Stimulated activated CD8-positive, alpha-beta memory T cell treated with anti-CD3 and anti-CD28 coated beads, Interleukin-15, amount 100 ng/mL, for 24 hours (primary cell): ENCODE data around the gene RNF111.
"Not testable (repeated sequence)": the region's sequence is repeated elsewhere in the genome, so short reads cannot be mapped to it uniquely, and the experiment has no call there.

Source experiments
- DNase-seq: peaks from one replicate; pipeline ENCODE4 v3.0.0-alpha.2; 2020; ENCODE audit warnings: low read depth

The RNF111 gene

DNA sequence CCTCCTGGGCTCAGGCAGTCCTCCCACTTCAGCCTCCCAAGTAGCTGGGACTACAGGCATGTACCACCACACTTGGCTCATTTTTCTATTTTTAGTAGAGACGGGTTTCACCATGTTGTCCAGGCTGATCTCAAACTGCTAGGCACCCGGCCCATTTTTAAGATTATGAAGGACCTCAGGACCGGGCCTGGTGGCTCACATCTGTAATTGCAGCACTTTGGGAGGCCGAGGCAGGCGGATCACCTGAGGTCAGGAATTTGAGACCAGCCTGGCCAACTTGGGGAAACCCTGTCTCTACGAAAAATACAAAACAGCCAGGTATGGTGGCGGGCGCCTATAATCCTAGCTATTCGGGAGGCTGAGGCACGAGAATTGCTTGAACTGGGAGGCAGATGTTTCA, 12.8 kb downstream of the RNF111 start:
- DNase-seq, result not testable (repeated sequence)

DNA sequence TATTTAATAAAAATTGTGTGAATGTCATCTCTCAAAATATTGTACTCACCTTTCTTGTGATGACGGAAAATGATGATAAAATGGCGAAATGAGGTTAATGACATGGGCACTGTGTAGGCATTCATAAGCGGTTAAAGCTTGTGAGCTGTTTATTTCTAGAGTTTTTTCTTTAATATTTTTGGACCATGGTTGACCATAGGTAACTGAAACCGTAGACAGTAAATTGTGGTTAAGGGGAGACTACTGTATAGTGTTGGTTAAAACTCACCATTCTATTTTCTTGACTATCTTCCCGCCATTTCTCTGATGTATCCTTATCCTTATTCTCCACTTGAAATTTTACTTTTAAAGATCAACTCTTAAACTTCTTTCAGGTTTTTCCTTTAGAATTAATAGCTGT, 14.5 kb downstream of the RNF111 start:
- DNase-seq, result no peak

DNA sequence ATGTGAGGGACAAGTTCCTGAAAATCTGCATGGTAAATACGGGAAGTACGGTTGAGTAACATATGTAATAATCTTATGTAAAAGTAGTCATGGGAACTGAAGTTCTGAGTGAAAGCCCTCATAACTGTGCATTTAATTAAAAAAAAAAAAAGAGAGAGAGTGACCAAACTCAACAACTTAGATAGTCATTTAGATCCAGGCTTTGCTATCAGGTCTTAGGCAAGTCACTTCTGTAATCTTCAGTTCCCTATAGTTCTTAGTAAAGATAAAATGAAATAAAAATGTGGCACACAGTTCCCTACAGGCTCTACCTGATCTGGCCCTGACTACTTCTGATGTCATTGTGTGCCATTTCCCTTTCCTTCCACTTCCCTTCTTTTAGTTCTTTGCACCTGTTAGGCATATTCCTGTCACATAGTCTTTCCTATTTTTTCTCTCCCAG, 15.0 kb downstream of the RNF111 start:
- DNase-seq, result no peak

GRCh38 chr15:59005579-59005978, 18.1 kb downstream of the RNF111 start:
- no peak for DNase-seq

DNA sequence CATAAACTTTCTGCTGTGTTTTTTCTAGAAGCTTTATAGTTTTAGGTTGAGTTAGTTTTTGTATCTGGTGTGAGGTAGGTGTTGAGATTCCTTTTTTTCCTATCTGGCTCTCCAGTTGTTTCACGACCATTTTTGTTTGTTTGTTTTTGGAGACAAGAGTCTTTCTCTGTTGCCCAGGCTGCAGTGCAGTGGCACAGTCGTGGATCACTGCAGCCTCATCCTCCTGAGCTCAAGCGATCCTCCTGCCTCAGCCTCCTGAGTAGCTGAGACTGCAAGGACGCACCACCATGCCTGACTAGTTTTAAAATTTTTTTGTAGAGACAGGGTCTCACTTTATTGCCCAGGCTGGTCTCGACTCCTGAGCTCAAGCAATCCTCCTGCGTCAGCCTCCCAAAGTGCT, 20.6 kb downstream of the RNF111 start:
- no peak for DNase-seq

DNA sequence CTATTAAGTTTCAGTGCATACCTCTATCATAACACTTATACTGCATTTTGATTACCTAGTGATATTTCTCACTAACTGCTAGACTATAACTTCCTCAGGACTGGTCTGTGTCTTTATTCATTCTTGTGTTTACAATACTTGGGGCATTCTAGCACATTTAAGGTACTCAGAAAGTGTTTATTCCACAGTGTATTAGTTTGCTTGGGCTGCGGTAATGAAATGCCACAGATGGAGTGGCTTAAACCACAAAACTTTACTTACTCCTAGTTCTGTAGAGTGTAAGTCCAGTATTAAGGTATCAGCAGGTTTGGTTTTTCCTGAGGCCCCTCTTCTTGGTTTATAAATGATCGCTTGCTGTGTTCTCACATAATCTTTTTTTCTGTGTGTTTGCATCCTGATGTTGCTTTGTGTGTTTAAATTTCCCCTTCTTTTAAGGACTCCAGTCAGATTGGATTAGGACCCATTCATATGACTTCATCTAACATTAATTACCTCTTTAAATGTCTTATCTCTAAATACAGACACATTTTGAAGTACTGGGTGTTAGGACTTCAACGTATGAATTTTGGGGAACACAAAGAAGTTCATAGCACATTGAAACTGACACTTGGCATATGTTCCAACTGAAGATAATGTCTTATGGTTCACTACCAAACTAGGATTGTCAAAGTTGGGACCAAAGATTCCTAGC, 23.9 kb downstream of the RNF111 start:
- DNase-seq, result no peak

GRCh38 chr15:59013246-59013873, 25.9 kb downstream of the RNF111 start:
- DNase-seq, result no peak

GRCh38 chr15:59014068-59014467, 26.6 kb downstream of the RNF111 start:
- no peak for DNase-seq

DNA sequence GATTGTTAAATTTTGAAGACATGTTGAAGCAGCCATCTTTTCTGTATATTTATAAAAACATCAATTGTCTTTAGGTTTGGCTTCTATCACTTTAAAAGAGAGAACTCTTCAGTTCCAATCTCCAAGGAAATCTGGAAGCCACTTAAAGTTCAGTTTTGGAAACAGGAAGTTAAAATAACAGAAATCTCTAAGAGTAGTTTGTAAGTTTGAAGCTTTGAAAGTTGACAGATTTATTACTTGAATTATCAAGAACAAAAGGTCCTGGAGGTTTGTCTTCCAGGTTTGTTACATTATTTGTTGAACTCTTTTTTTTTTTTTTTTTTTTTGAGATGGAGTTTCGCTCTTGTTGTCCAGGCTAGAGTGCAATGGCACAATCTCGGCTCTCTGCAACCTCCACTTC, 30.0 kb downstream of the RNF111 start:
- DNase-seq, result no peak

DNA sequence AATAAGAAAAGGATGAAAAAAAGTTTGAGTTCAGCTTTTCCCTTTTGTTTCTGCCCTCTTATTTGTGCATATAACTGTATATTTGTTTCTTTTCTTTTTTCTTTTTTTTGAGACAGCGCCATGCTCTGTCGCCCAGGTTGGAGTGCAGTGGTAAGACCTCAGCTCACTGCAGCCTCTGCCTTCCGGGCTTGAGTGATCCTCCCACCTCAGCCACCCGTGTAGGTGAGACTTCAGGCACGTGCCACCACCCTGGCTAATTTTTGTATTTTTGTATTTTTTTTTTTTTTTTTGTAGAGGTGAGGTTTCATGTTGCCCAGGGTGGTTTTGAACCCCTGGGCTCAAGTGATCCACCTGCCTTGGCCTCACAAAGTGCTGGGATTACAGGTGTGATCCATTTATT, 31.4 kb downstream of the RNF111 start:
- DNase-seq, result no peak

DNA sequence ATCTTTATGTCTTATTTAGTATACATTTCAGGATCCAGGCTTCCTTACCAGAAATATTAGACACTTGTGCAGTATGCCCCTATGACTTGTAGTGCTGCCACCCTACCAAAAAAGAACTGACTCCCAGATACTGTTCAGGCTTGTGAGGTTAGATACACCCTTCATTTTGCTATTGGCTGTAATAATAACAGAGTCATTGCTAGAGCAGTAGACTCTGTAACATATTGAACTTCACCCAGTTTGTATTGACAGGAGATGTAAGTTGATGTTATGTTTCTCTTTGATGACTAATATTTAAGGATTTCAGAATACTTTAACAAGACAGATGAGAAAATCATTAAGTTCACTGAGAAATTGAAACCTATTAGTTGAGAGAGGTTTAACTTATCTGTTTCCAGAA, 32.9 kb downstream of the RNF111 start:
- DNase-seq, result no peak

DNA sequence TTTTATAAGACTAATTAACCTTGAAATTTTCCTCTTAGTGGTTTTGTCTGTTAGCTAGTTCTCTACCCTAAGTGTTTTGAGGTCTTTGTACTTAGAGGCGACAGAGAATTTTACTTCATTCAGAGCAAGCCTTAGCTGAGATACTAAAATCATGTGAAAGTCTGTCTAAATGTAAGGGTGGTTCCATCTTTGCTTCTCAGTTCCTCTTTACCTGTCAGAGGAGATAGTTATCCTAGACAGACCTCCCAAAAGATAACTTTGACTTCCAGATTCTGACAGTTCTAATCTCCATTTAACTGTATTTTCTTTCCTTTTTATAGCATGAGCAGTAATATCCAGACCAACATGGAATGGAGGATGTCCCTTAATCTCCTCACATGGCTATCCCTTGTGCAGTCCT, 34.7 kb downstream of the RNF111 start:
- DNase-seq, result no peak

DNA sequence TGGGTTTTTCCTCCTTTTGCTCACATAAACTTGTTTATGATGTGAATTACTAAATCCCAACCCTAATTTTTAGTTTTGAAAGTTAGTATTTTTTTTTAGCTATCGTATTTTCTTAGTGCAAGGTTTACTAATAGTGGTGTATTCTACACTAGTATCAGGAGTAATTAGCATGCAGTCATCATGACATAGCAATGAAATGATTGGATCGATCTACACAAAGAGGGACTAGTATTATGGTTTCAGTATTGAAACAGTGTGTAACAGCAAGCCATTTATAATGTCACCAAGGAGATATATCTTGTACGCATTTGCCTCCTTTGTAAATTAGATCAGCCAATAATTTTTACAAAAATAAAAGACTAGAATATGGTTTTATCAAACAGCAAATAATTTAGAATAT, 38.7 kb downstream of the RNF111 start:
- no peak for DNase-seq

GRCh38 chr15:59028387-59028955, 41.0 kb downstream of the RNF111 start:
- no peak for DNase-seq

DNA sequence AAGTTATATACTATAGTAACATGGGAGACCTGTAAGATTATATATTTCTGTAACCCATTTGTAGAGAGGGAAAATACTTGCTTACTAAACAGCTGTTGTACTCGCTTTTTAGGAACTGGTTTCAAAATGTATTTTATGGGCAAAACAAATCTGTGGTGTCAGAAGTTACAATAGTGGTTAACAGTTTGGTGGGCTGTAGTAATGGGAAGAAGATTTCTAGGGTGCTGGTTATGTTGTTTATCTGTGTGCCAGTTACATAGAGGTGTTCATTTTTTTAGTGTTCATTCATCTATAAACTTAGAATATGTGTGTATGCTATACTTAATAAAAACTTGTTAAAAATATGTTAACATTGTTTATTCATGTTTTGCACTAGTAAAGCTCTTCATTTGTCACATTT, 42.1 kb downstream of the RNF111 start:
- no peak for DNase-seq

GRCh38 chr15:59035201-59035600, 47.7 kb downstream of the RNF111 start:
- DNase-seq, result no peak

DNA sequence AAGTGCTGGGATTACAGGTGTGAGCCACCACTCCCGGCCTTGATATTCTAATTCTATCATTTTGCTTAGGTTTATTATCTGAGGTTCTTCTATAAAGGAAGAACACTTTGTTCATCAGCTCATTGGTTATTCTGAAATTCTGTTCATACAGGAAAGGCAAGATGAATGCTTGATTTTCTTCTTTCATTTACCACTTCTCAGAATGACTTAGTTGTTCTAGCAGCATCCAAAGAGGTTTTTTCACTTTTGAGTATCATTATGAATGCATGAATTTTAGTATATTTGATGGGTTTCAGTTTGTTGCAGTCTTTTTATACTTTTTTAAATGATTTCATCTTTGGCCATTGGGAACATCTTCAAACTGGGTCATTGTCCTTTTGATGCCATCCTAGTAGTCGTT, 51.8 kb downstream of the RNF111 start:
- DNase-seq, result no peak

GRCh38 chr15:59042041-59042440, 54.6 kb downstream of the RNF111 start:
- no peak for DNase-seq

GRCh38 chr15:59048897-59049296, 61.4 kb downstream of the RNF111 start:
- no peak for DNase-seq

DNA sequence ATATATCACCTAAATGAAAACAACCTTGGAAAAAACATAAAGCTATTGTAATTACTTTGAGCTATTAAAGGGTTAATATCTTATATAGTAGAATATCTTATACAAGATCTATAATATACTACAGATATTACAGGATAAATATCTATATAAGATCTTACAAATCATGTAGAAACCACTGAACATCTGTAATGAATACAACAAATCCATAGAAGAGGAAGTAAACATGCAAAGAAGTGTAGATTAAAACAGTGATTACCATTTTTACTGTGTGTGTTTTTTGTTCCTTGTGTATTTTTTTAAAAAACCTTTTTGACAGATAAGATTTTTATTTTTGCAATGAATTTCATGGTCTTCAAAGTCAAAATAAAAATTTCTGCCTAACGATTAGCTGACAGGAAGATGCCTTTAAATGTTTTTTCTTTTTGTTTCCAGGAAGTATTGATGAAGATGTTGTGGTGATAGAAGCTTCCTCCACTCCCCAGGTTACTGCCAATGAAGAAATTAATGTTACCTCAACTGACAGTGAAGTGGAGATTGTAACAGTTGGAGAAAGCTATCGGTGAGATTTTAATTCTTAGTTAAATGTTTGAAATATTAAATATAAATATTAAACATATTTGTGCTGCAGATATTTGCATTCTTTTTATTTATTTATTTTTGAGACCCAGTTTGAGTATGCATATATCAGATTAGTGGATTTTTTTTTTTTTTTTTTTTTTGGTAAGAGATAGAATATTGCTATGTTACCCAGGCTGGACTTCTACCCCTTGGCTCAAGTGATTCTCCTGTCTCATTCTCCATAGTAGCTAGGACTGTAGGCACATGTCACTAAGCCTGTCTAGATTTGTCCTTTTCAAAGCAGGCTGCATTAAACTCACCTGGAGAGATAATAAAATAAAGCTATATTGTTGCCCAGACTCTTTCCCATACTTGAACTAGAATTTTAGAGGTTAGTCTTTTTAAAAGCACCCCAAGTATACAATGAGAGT, 64.7 kb downstream of the RNF111 start:
- DNase-seq, result no peak

DNA sequence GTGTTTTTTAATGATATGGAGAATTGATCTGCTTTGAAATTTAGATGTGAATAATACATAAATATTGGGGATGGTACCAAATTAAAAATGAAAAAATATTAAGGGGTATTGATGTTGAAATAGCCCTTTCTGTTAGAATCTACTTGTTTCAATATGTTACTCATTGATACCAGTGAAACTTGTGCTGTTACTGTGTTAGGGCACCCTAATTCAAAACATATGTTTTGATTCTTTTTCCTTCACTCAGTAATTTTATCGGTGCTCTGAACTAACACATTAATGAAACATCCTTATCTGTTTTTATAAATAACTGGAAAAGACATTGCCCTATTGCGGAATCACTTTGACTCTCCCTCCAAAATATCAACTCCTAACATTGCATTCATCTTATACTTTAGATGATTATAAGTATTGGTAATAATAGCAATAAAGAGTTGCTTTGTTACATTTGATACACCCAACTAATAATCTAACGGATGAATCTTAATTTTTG, 65.5 kb downstream of the RNF111 start:
- no peak for DNase-seq

- DNase-seq, result no peak
These were observed 66.0 kb downstream of the RNF111 start for GRCh38 chr15:59053482-59053881.
